GM18502 (cell line): ENCODE results near the gene CDH19.

Experiments
- ATAC-seq: cut with Tn5 transposase; IDR thresholded peaks from one replicate; pipeline ENCODE4 v1.9.1; 2021; ENCODE audit warnings: mild to moderate bottlenecking; ENCODE audit not compliant: unreplicated experiment, poor library complexity

The CDH19 gene

GRCh38 chr18:66603941-66604627 is at the start of gene CDH19:
CDH19 (minus strand) TSS chr18:66604090; CDS start chr18:66572204, 31,886 bp downstream.
- ATAC-seq: no peak

DNA sequence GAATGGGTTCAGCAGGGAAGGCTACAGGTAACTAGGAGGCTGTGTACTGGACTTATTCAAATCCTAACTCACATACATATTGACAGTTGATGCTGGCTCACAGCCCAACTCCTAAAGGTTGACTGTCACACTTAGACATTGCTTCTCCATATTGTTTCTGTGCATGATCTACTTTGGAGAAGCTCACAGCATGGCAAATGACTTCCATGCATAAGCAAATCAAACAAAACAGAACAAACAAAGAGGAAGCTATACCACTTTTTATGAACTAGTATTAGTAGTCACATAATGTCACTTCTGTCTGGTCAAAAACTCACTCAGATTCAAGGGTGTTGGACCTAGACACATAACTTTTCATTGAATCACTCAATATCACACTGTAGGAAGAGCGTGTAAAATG is 43.8 kb upstream of the CDH19 start:
- ATAC-seq: no peak

DNA sequence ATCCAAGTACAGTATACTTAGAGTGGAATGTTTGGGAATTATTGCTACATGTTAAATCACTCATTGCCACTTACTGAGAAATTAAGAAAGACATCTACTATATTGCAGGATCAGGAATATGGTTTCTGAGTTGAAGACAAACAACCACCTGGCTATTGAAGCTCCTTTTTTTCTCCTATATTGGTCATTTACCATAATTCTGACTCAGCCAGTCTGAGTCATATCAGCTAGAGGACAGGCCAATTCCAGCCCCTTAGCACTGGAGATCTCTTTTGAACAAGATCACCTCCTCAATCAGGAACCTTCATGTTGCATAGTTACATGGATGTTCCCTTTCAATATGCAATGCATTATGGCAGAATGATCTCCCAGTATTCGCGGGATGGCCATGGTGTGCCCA is 42.7 kb upstream of the CDH19 start:
- no peak for ATAC-seq

GRCh38 chr18:66645983-66646382 is 42.1 kb upstream of the CDH19 start:
- no peak for ATAC-seq

DNA sequence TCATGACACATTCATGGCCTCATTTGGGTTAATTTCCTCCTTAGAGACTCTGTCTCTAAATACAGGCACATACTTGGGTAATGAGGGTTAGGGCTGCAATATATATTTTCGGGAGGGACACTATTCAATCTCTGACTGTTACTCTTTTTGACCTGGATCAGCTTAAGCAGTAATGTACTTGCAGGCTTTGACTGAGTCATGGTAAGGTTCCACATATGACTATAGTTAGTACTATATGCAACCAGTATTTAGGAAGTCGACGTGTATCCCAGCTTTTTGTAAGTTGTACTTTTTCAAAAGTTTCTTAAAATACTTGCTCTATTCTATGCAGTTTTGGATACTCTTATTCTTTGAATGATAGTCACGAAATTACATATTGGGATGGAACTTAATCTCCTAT is 37.2 kb upstream of the CDH19 start:
- no peak for ATAC-seq

DNA sequence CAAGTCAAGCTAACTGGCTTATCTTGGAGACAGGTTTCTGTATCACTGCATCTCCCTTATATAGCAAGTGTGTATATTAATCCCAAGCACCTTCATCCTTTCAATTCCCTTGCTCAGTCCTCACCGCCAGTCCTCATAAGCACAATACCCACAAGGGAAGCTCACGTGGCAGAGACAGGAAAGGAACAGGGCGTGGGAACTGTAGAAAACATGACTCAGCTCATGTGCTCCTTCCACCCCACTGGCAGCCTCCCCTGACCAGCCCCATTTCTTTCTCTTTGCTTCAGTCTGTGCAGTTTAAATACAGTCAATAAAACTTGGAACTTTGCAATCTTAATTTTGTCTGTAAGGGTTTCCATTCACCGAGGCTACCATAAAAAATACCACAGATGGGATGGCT is 36.5 kb upstream of the CDH19 start:
- no peak for ATAC-seq

DNA sequence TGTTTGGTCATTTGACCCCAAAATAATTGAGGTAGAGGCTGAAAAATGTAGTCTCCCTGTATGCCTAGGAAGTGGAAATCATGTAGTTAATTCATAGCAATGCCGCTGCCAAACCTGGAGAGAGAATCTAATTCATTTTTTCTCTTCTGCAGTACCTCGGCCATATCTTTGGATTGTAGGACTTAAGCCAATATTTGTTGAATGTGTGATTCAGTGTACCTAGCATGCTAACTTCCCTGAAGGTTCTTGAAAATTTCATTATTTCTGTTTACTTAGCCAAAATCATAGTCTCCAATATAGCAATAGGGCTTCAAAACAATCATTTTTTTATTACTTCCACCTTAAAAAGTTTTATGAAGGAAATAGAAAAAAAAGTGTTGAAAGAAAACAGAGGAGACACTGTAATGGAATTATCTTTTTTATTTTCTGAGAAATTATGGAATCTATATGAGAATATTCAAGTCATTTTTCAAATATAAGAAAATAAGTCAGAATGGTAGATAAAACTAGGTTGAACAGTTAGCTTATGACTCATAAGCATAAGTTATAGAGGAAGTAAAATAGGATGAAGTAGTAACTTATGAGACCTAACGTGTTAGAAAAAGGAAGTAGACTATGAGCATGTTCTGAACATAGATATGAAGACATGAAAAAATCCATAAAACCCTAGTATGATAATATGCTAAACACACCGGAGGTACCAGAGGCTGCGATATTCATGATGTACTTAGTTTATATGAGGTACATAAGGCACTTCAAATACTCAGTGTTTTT is 35.2 kb upstream of the CDH19 start:
- ATAC-seq: no peak

- no peak for ATAC-seq
Observed at GRCh38 chr18:66635342-66635741, 31.5 kb upstream of the CDH19 start.

DNA sequence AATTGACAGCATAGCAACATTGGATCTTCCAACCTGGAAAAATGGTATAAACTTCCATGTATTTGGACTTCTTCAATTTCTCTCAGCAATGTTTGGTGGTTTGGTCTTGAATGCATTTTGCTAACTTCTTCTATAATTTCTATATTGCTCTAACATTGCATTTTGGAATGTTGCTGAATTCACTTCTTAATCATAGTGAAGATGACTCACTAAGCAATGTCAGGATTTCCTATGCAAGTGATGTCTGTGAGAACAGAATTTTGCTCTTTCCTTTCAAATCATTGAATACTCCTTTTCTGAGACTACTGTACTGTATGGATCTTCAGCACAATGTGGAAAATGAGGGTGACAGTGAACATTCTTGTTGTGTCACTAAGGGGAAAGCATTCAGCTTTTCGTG is 28.9 kb upstream of the CDH19 start:
- no peak for ATAC-seq

GRCh38 chr18:66630831-66631230 is 26.9 kb upstream of the CDH19 start:
- no peak for ATAC-seq

DNA sequence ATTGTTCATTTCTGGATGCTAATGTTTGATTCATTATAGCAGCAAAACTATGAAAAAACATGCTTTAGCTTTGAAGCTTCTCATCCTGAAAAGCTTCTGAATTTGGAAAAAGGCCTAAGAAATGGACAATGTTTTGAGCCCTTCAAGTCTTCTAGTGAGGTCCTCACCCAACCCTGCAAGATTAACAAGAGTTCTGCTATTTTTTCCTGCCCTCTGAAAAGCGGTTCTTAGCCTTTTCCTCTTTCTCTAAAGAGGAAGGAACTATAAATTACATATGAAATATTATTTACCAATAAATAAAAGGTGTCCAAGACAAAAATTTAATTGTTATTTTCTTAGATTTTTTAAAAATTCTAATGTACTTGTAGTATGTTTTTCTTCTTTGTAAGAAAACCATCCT is 19.9 kb upstream of the CDH19 start:
- no peak for ATAC-seq

GRCh38 chr18:66621816-66622576 is 18.1 kb upstream of the CDH19 start:
- ATAC-seq: no peak

DNA sequence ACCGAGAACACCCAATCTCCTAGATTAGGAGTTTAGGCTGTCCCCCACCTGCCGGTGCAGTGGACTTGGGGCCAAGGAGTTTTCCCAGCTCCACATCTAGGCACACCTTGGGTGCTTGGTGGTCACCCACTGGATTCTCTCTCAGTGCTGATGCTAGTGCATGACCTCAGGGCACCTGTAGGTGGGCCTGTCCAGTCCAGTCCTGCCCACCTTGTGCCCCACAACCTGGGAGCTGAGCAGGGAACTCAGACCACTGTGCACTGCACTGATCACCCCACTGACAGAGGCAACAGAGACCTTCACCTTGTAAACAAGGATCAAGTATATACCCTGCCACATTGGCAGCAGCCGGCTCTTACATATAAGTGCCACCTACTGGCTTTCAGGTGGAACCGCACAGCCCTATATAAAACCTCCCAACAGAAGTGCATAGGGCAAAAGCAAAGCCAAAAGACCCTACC is 12.7 kb upstream of the CDH19 start:
- ATAC-seq: peak; percentile 94

DNA sequence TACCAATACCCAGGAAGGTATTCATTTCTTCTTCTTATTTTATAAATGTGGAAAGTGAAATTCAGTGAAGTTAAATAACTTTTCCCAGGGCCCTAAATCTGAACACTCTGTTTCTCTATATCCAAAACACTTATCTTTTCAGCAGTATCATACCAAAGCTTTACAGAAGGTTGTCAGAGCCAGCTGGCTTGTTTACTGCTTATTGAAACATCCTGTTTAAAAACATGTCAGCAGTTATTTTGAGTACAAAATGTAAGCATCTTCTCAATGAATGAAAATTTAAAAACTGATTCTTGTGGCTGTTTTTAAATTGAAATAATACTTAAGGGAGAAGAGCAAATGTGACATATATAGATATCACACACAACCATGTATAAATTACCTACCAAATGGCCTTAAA is 11.3 kb upstream of the CDH19 start:
- no peak for ATAC-seq

DNA sequence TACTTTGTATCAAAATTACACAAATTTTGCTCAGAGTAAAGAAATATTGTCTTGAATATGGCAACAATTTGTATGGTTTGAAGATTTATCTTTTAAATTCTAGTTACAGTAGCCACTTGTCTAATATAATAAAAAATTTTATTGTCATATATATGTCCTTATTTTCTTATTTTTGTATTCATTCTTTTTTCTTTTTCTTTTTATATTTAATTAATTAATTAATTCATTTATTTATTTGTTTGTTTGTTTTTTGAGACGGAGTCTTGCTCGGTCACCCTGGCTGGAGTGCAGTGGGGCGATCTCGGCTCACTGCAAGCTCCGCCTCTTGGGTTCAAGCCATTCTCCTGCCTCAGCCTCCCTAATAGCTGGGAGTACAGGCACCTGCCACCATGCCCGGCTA is 3.7 kb upstream of the CDH19 start:
- ATAC-seq: no peak

DNA sequence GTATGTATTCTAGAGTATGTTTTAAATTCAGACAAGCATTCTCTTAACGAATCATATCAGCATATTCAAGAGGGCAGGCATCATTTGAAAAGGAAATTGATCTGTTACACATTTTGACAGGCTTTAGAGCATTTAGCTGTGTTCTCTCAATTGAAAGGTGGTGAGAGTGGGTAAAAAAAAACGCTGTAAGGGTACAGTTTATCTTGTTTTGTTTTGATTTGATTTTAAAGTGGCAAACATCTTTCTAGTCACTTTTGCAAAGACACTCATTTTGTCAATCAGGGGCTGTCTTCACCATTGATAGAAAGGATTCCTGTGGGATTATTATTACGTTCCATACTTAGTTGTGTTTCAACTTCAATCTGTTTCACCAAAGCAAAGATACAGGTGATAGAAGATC is 2.2 kb downstream of the CDH19 start:
- ATAC-seq: no peak

DNA sequence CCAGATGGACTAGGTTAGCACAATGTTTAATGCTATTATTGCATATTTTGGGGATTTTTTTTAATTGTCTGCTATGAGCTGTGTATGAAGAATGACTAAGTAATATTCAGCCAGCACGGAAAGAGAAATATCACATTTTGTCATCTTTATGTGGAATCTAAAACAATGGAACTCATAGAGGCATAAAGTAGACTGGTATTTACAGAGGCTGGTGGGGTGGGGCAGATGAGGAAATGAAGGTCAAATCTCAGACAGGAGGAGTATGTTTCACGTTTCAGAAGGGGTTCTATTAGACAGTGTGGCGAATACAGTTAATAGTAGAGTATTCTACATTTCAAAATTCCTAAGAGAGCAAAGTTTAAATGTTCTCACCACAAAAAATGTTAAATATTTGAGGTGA is 4.7 kb downstream of the CDH19 start:
- no peak for ATAC-seq

DNA sequence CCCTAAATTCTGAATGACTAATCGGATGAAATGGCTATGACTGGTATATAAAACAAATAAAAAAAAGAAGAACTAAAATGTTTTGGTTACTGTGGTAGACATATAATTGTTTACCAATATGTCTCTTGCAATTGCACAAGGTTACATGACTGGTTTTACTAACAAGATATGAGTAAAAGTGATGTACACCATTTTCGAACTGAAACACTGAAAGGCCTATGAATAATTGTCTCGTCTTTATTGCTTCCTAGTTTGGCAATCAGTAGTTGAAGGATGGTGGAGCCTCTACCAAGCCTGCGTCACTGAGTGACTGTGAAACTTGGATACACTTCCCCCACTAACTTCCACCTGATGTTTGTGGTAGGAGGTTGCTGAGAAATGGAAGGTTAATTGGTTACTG is 16.5 kb downstream of the CDH19 start:
- ATAC-seq: no peak

DNA sequence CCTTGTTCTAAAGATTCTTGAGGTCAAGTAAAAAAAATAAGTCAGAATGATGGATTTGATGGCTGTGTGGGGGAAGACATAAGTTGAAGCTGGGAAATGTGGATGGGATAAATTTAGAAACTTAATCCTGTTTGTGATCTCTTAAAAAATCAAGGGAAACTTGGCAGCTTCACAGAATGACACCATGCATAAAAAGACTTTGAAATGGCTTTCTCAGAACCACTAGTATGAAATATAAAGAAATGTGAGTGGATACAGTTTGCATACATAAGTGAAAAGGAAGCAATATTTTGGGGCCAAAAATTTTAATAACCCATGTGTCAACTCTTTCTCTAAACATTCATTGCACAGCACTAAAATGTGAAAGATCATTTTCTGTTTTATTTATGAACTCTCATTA is 21.7 kb downstream of the CDH19 start:
- no peak for ATAC-seq

GRCh38 chr18:66575263-66575662 is 28.6 kb downstream of the CDH19 start:
- ATAC-seq: no peak

GRCh38 chr18:66571845-66572244 is 32.0 kb downstream of the CDH19 start:
- no peak for ATAC-seq
